IMR-90 (cell line): ENCODE measurements around the gene ASTN2. TPM values are rescaled to one million over a fixed set of nuclear protein-coding genes. Genes with fewer than 3 reads are reported as not detected.

Source experiments
- ATAC-seq: fragments of 200-7000 bp; cut with Tn5 transposase; 2 replicates; pipeline ENCODE4 v1.9.1; 2020; ENCODE audit warnings: low read depth, mild to moderate bottlenecking, moderate library complexity
- BruUV-seq: library from RNA; stranded (reverse); fragments of 400-500 nt; replicated peaks from 2 replicates; lab custom pipeline; 2021; lab: Mats Ljungman, UMichigan
- CTCF ChIA-PET: fragments of 300-600 bp; formaldehyde crosslinking; extraction: SDS; loops from one replicate; lab custom pipeline; 2021; ENCODE audit warnings: antibody characterized with exemption; lab: Yijun Ruan, JAX
- POLR2A ChIA-PET: fragments of 300-600 bp; sonication (Branson Sonifier 250); formaldehyde crosslinking; loops from one replicate; lab custom pipeline; 2022; ENCODE audit warnings: antibody characterized with exemption; ENCODE audit not compliant: unreplicated experiment; lab: Charles Lee
- DNase-seq: peaks from one replicate; pipeline ENCODE4 v3.0.0; 2013
- H2AFZ ChIP-seq: replicated peaks from 2 replicates; pipeline ENCODE3; 2013; ENCODE audit warnings: low read length, mild to moderate bottlenecking; ENCODE audit not compliant: poor library complexity
- H2AK5ac ChIP-seq: 2 replicates; pipeline ENCODE4 v1.6.1; 2013; ENCODE audit warnings: low read depth, low read length, inconsistent platforms
- H2AK9ac ChIP-seq: replicated peaks from 2 replicates; pipeline ENCODE3; 2013; ENCODE audit warnings: mild to moderate bottlenecking, low read depth, low read length, moderate library complexity; ENCODE audit not compliant: poor library complexity
- H2BK120ac ChIP-seq: 2 replicates; pipeline ENCODE4 v1.6.1; 2013; ENCODE audit warnings: low read depth, low read length, inconsistent platforms
- H2BK15ac ChIP-seq: 3 replicates; pipeline ENCODE4 v1.6.1; 2013; ENCODE audit warnings: low read depth, low read length, inconsistent platforms
- H2BK20ac ChIP-seq: 2 replicates; pipeline ENCODE4 v1.6.1; 2013; ENCODE audit warnings: low read depth, mild to moderate bottlenecking, inconsistent platforms, low read length, moderate library complexity
- H2BK5ac ChIP-seq: 2 replicates; pipeline ENCODE4 v1.6.1; 2013; ENCODE audit warnings: mild to moderate bottlenecking, low read depth, low read length, inconsistent platforms; ENCODE audit not compliant: poor library complexity, severe bottlenecking
- H3K14ac ChIP-seq: replicated peaks from 2 replicates; pipeline ENCODE4 v1.6.1; 2013; ENCODE audit warnings: low read depth, low read length, inconsistent platforms
- H3K18ac ChIP-seq: 2 replicates; pipeline ENCODE4 v1.6.1; 2013; ENCODE audit warnings: low read depth, low read length, control low read depth
- H3K23ac ChIP-seq: 2 replicates; pipeline ENCODE4 v1.6.1; 2013; ENCODE audit warnings: low read depth, low read length, inconsistent platforms
- H3K27ac ChIP-seq: 2 replicates; pipeline ENCODE4 v1.5.1; 2013; ENCODE audit warnings: mild to moderate bottlenecking, control low read depth, low read length; ENCODE audit not compliant: insufficient read depth
- H3K27me3 ChIP-seq: 2 replicates; pipeline ENCODE4 v1.6.1; 2013; ENCODE audit warnings: low read length; ENCODE audit not compliant: control insufficient read depth, insufficient read depth
- H3K36me3 ChIP-seq: 2 replicates; pipeline ENCODE4 v1.6.1; 2013; ENCODE audit warnings: low read length, mixed read lengths; ENCODE audit not compliant: control insufficient read depth, insufficient read depth
- H3K4ac ChIP-seq: 2 replicates; pipeline ENCODE4 v1.6.1; 2013; ENCODE audit warnings: low read depth, low read length, inconsistent platforms
- H3K4me1 ChIP-seq: 2 replicates; pipeline ENCODE4 v1.6.1; 2013; ENCODE audit warnings: low read length, mixed read lengths; ENCODE audit not compliant: control insufficient read depth, insufficient read depth
- H3K4me2 ChIP-seq: 2 replicates; pipeline ENCODE4 v1.6.1; 2013; ENCODE audit warnings: low read depth, mild to moderate bottlenecking, control low read depth, low read length, moderate library complexity
- H3K4me3 ChIP-seq: 2 replicates; pipeline ENCODE4 v1.5.1; 2013; ENCODE audit warnings: low read depth, mild to moderate bottlenecking, control low read depth, low read length, moderate library complexity; ENCODE audit not compliant: insufficient read depth
- H3K56ac ChIP-seq: 2 replicates; pipeline ENCODE4 v1.6.1; 2013; ENCODE audit warnings: low read length, inconsistent platforms; ENCODE audit not compliant: insufficient read depth; ENCODE audit errors: extremely low read depth
- H3K79me1 ChIP-seq, 2 experiments: 2 replicates each; pipeline ENCODE4 v1.6.1; 2013; ENCODE audit warnings: low read length in 2 of 2, inconsistent platforms in 1 of 2, low read depth in 1 of 2
- H3K9ac ChIP-seq: 2 replicates; pipeline ENCODE4 v1.6.1; 2013; ENCODE audit warnings: low read depth, low read length, control low read depth
- H3K9me1 ChIP-seq: 2 replicates; pipeline ENCODE4 v1.6.1; 2013; ENCODE audit warnings: low read length, inconsistent platforms; ENCODE audit not compliant: insufficient read depth
- H3K9me3 ChIP-seq: 2 replicates; pipeline ENCODE4 v1.6.1; 2013; ENCODE audit warnings: low read length; ENCODE audit not compliant: control insufficient read depth, insufficient read depth
- H4K20me1 ChIP-seq: 2 replicates; pipeline ENCODE4 v1.6.1; 2013; ENCODE audit warnings: low read length, inconsistent platforms; ENCODE audit not compliant: insufficient read depth
- H4K5ac ChIP-seq: 2 replicates; pipeline ENCODE4 v1.6.1; 2013; ENCODE audit warnings: mild to moderate bottlenecking, low read depth, low read length, control low read depth
- H4K8ac ChIP-seq, 2 experiments: 2 replicates each; pipeline ENCODE4 v1.6.1; 2013; ENCODE audit warnings: low read depth in 2 of 2, low read length in 2 of 2, control low read depth in 1 of 2, inconsistent platforms in 1 of 2
- H4K91ac ChIP-seq: 2 replicates; pipeline ENCODE4 v1.6.1; 2013; ENCODE audit warnings: low read depth, low read length, inconsistent platforms; ENCODE audit not compliant: insufficient read depth
- CEBPB ChIP-seq: IDR thresholded peaks from 2 replicates; pipeline ENCODE4 v1.6.1; 2012; ENCODE audit warnings: low read depth, low read length, improper control_type of control experiment
- CHD1 ChIP-seq: IDR thresholded peaks from 2 replicates; pipeline ENCODE4 v1.6.1; 2012; ENCODE audit warnings: low read depth, low read length, improper control_type of control experiment
- FOS ChIP-seq: fragments of 150-350 bp; IDR thresholded peaks from 2 replicates; pipeline ENCODE4 v1.6.1; 2016; ENCODE audit warnings: low read depth, low read length
- MAFK ChIP-seq: IDR thresholded peaks from 2 replicates; pipeline ENCODE4 v1.6.1; 2012; ENCODE audit warnings: low read depth, low read length, improper control_type of control experiment
- MXI1 ChIP-seq: IDR thresholded peaks from 2 replicates; pipeline ENCODE4 v1.6.1; 2012; ENCODE audit warnings: low read depth, mild to moderate bottlenecking, low read length, moderate library complexity, borderline replicate concordance
- NFE2L2 ChIP-seq: fragments of 150-350 bp; IDR thresholded peaks from 2 replicates; pipeline ENCODE4 v1.6.1; 2016; ENCODE audit warnings: low read depth, mild to moderate bottlenecking, low read length
- POLR2A ChIP-seq: IDR thresholded peaks from 2 replicates; pipeline ENCODE4 v1.6.1; 2012; ENCODE audit warnings: mild to moderate bottlenecking, low read depth, low read length
- RCOR1 ChIP-seq: IDR thresholded peaks from 2 replicates; pipeline ENCODE4 v1.6.1; 2012; ENCODE audit warnings: mild to moderate bottlenecking, low read length, improper control_type of control experiment; ENCODE audit not compliant: insufficient replicate concordance
- RFX5 ChIP-seq: IDR thresholded peaks from 2 replicates; pipeline ENCODE4 v1.8.0; 2012; ENCODE audit warnings: low read depth, mild to moderate bottlenecking, low read length, moderate library complexity
- SMC3 ChIP-seq: fragments of 150-350 bp; IDR thresholded peaks from 2 replicates; pipeline ENCODE4 v1.6.1; 2016; ENCODE audit warnings: low read depth, mild to moderate bottlenecking, antibody characterized with exemption, low read length, moderate library complexity
- WGBS, 2 experiments: methylation state at CpG; one replicate each; pipeline versions ENCODE4 v1.1.5 to v1.1.7; 2013; ENCODE audit warnings: missing lambda C conversion rate in 2 of 2; ENCODE audit not compliant: insufficient read length in 1 of 2; ENCODE audit errors: extremely low coverage in 2 of 2; 5-methylcytosine and 5-hydroxymethylcytosine counted together
- dilution Hi-C: fragments of 300-500 bp; cut with HindIII; formaldehyde crosslinking; loops from one replicate; pipeline ENCODE4 v1.14.3; 2018; ENCODE audit warnings: low sequenced_read_pairs; ENCODE audit not compliant: unreplicated experiment
- in situ Hi-C: fragments of 300-500 bp; cut with MboI; formaldehyde crosslinking; loops from 3 replicates; pipeline ENCODE4 v1.14.3; 2019; ENCODE audit warnings: low sequenced_read_pairs, inconsistent platforms, mixed read lengths
- intact Hi-C: fragments of 100-400 bp; cut with micrococcal nuclease; formaldehyde crosslinking; loops from 2 replicates; pipeline ENCODE4 v1.10.0; 2022
- polyA plus RNA-seq, 3 experiments: library from polyadenylated mRNA; depleted of rRNA; stranded (reverse); fragments of >200 nt; gene quantifications; 2 replicates each; pipeline ENCODE4 v1.2.3, GENCODE V29; 2012; ENCODE audit warnings: low replicate concordance in 1 of 3
- total RNA-seq: library from RNA; depleted of rRNA; stranded (reverse); fragments of >200 nt; gene quantifications from 2 replicates; pipeline ENCODE4 v1.2.3, GENCODE V29; 2012
- TF ChIP-seq, protein P1 (sequence below): fragments of 150-350 bp; IDR thresholded peaks from 2 replicates; pipeline ENCODE4 v1.6.1; 2016; ENCODE audit warnings: low read depth, mild to moderate bottlenecking, low read length, moderate library complexity, borderline replicate concordance
- TF ChIP-seq, protein P2 (sequence below): fragments of 150-350 bp; IDR thresholded peaks from 2 replicates; pipeline ENCODE4 v1.6.1; 2017; ENCODE audit warnings: mild to moderate bottlenecking, antibody characterized with exemption, low read length, low read depth

Gene ASTN2
- total and polyA plus RNA-seq, 2 of the 4 experiments (the other 2 are of a cell fraction), result 3.8 to 6.8 TPM

DNA sequence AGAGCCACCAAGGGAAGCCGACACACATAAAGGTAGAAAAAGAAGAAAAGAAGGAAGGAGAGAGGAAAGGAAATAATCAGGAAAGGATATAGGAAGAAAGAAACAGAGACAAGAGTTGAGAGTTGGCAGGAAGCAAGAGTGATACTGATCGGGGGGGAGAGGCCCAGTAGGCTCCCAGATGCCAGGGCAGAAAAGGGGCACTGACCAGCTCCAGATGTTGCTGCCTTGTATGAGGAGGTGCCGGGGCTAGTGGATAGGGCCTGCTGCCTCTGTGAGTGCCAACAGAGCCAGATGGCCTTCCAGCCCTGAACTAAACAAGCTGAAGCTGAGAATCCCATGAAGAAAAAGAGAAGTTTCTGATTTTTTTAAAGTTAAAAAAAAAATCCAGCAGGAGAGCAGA is 809.8 kb downstream of the ASTN2 start:
- in situ Hi-C loops (no loop called here), dilution Hi-C loops (no loop called here), intact Hi-C loops (no loop called here)
- no peak overlapping the region for H3K4me2 ChIP-seq
- H3K18ac ChIP-seq, result no peak overlapping the region
- H2BK5ac ChIP-seq, result no peak overlapping the region
- WGBS, 2 experiments, result 60% methylated on average over 1 of the region's 3 CpGs; no CpG with 5 or more reads in 1 of the 2 experiments
- no peak overlapping the region for H4K8ac ChIP-seq
- H2BK15ac ChIP-seq, result no peak overlapping the region
- no peak overlapping the region for H2AFZ ChIP-seq
- H3K23ac ChIP-seq, result no peak overlapping the region
- H3K79me1 ChIP-seq, result no peaks in the 10 kb centered on the region
- H3K4me1 ChIP-seq, result no peaks in the 10 kb centered on the region
- no peak for DNase-seq
- no peak overlapping the region for H3K4me3 ChIP-seq
- H4K91ac ChIP-seq, result no peak overlapping the region
- no peak overlapping the region for H2AK9ac ChIP-seq
- no peak overlapping the region for H3K4ac ChIP-seq
- no peak overlapping the region for H2BK120ac ChIP-seq
- POLR2A ChIA-PET, result no interaction called here
- TF ChIP-seq MAFK (no peak), MXI1 (no peak), RCOR1 (no peak), CEBPB (no peak), CHD1 (no peak), POLR2A (no peak), NFE2L2 (no peak), FOS (no peak), RFX5 (no peak), SMC3 (no peak)
- TF ChIP-seq, protein P1, sequence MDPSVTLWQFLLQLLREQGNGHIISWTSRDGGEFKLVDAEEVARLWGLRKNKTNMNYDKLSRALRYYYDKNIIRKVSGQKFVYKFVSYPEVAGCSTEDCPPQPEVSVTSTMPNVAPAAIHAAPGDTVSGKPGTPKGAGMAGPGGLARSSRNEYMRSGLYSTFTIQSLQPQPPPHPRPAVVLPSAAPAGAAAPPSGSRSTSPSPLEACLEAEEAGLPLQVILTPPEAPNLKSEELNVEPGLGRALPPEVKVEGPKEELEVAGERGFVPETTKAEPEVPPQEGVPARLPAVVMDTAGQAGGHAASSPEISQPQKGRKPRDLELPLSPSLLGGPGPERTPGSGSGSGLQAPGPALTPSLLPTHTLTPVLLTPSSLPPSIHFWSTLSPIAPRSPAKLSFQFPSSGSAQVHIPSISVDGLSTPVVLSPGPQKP, result no peak
- TF ChIP-seq, protein P2, sequence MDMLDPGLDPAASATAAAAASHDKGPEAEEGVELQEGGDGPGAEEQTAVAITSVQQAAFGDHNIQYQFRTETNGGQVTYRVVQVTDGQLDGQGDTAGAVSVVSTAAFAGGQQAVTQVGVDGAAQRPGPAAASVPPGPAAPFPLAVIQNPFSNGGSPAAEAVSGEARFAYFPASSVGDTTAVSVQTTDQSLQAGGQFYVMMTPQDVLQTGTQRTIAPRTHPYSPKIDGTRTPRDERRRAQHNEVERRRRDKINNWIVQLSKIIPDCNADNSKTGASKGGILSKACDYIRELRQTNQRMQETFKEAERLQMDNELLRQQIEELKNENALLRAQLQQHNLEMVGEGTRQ, result no peak
- no peak overlapping the region for H2AK5ac ChIP-seq
- H3K27me3 ChIP-seq, result no peaks in the 10 kb centered on the region
- ATAC-seq, result no peak
- no TSS peak for BruUV-seq
- H4K5ac ChIP-seq, result no peak overlapping the region
- no peak overlapping the region for H2BK20ac ChIP-seq
- H3K36me3 ChIP-seq, result no peaks in the 10 kb centered on the region; the same call in 1 of the 2 replicates
- CTCF ChIA-PET, result no interaction called here
- no peaks in the 10 kb centered on the region for H3K9me3 ChIP-seq
- no peak overlapping the region for H3K27ac ChIP-seq
- no peak overlapping the region for H3K14ac ChIP-seq
- no peak overlapping the region for H3K9ac ChIP-seq
- H3K56ac ChIP-seq, result no peak overlapping the region
- H4K20me1 ChIP-seq, result no peaks in the 10 kb centered on the region
- H3K9me1 ChIP-seq, result no peaks in the 10 kb centered on the region
